Liver (tissue), 3 donors: ENCODE results near the gene ZNF148.

Experiments used
- CTCF ChIP-seq: fragments of 150-350 bp; IDR thresholded peaks from 2 replicates; pipeline ENCODE4 v1.5.1; 2017; ENCODE audit warnings: improper control_type of control experiment, low read depth, low read length; ENCODE audit not compliant: missing input control
- EGR1 ChIP-seq, 2 donors: IDR thresholded peaks; 2 replicates each; pipeline ENCODE4 v1.6.1; 2016 to 2018; ENCODE audit warnings: antibody characterized with exemption in 2 of 2, low read depth in 2 of 2
- GABPA ChIP-seq, 2 donors: IDR thresholded peaks in 1 of 2; conservative IDR thresholded peaks in 1 of 2; 2 replicates each; pipeline ENCODE4 v1.6.1; 2016; ENCODE audit warnings: antibody characterized with exemption in 2 of 2, mild to moderate bottlenecking in 1 of 2, moderate library complexity in 1 of 2
- JUND ChIP-seq, 2 donors: IDR thresholded peaks; 2 replicates each; pipeline ENCODE4 v1.6.1; 2016; ENCODE audit warnings: antibody characterized with exemption in 2 of 2
- RAD21 ChIP-seq, 2 donors: IDR thresholded peaks; 2 replicates each; pipeline ENCODE4 v1.6.1; 2016; ENCODE audit warnings: antibody characterized with exemption in 2 of 2, mild to moderate bottlenecking in 2 of 2
- REST ChIP-seq: IDR thresholded peaks from 2 replicates; pipeline ENCODE4 v1.6.1; 2016; ENCODE audit warnings: antibody characterized with exemption, mild to moderate bottlenecking
- RXRA ChIP-seq, 2 donors: IDR thresholded peaks; 2 replicates each; pipeline ENCODE4 v1.6.1; 2017 to 2018; ENCODE audit warnings: antibody characterized with exemption in 2 of 2, mild to moderate bottlenecking in 1 of 2
- SP1 ChIP-seq: IDR thresholded peaks from 2 replicates; pipeline ENCODE4 v1.6.1; 2018; ENCODE audit warnings: antibody characterized with exemption, mild to moderate bottlenecking
- TAF1 ChIP-seq: conservative IDR thresholded peaks from 2 replicates; pipeline ENCODE4 v1.6.1; 2016; ENCODE audit warnings: antibody characterized with exemption, mild to moderate bottlenecking
- YY1 ChIP-seq: IDR thresholded peaks from 2 replicates; pipeline ENCODE4 v1.6.1; 2016; ENCODE audit warnings: antibody characterized with exemption, mild to moderate bottlenecking
- TF ChIP-seq, protein P1 (sequence below): IDR thresholded peaks from 2 replicates; pipeline ENCODE4 v1.6.1; 2016; ENCODE audit warnings: antibody characterized with exemption
- TF ChIP-seq, protein P2 (sequence below): IDR thresholded peaks from 2 replicates; pipeline ENCODE4 v1.6.1; 2016; ENCODE audit warnings: antibody characterized with exemption
- TF ChIP-seq, protein P3 (sequence below): IDR thresholded peaks from 2 replicates; pipeline ENCODE4 v1.6.1; 2016; ENCODE audit warnings: antibody characterized with exemption
- donor health status: healthy.
- donor health status: healthy.

DNA sequence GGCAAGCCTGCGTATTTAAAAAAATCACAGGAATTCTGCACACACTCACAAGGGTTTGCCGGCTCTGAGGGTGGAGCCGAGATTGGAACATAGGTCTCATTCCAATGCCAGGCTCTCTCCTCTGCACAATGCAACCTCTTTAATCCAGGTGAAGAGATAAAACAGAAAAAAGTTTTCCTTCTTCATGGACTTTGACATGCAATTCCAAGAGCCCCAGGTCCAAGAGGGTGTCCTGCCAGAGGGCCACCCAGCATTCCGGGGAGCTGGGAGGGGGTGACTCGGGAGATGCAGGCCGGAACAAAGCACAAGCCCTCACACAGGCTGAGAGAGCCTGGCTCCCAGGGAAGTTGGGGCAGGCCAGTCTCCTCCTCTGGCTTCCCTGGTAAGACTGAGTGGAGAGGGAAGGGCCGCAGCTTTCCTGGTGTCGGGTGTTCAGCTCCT, 155.8 kb downstream of the ZNF148 start:
- TF ChIP-seq TAF1 (no peak), CTCF (no peak), SP1 (no peak), GABPA (IDR thresholded peaks at IDR 0.05 in 1 of 2, conservative IDR thresholded peaks at IDR 0.05 in 1 of 2) (no peak), JUND (IDR thresholded peaks at IDR 0.05) (no peak), EGR1 (IDR thresholded peaks at IDR 0.05; ENCODE audit: low read depth in 2 of 2) (no peak), REST (no peak), RAD21 (IDR thresholded peaks at IDR 0.05) (no peak), RXRA (IDR thresholded peaks at IDR 0.05) (no peak), YY1 (no peak)
- TF ChIP-seq, protein P1, sequence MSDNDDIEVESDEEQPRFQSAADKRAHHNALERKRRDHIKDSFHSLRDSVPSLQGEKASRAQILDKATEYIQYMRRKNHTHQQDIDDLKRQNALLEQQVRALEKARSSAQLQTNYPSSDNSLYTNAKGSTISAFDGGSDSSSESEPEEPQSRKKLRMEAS = no peak
- TF ChIP-seq, protein P2, sequence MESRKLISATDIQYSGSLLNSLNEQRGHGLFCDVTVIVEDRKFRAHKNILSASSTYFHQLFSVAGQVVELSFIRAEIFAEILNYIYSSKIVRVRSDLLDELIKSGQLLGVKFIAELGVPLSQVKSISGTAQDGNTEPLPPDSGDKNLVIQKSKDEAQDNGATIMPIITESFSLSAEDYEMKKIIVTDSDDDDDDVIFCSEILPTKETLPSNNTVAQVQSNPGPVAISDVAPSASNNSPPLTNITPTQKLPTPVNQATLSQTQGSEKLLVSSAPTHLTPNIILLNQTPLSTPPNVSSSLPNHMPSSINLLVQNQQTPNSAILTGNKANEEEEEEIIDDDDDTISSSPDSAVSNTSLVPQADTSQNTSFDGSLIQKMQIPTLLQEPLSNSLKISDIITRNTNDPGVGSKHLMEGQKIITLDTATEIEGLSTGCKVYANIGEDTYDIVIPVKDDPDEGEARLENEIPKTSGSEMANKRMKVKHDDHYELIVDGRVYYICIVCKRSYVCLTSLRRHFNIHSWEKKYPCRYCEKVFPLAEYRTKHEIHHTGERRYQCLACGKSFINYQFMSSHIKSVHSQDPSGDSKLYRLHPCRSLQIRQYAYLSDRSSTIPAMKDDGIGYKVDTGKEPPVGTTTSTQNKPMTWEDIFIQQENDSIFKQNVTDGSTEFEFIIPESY = no peak
- TF ChIP-seq, protein P3, sequence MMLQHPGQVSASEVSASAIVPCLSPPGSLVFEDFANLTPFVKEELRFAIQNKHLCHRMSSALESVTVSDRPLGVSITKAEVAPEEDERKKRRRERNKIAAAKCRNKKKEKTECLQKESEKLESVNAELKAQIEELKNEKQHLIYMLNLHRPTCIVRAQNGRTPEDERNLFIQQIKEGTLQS = no peak
